Naive thymus-derived CD4-positive, alpha-beta T cell (primary cell): Measurements from ENCODE around the gene CATSPERB. TPM values are rescaled to one million over a fixed set of nuclear protein-coding genes. Genes with fewer than 3 reads are reported as not detected.
"Not testable (repeated sequence)": the region's sequence is repeated elsewhere in the genome, so short reads cannot be mapped to it uniquely, and the experiment has no call there.

ENCODE experiments used
- ATAC-seq: fragments of 150-1000 bp; cut with Tn5 transposase; 2 replicates; pipeline ENCODE4 v1.10.0; 2021; ENCODE audit warnings: mild to moderate bottlenecking, moderate library complexity
- CTCF ChIA-PET: fragments of 350-600 bp; sonication (Branson Sonifier 250); formaldehyde crosslinking; loops from one replicate; lab custom pipeline; 2021; ENCODE audit warnings: antibody characterized with exemption; lab: Charles Lee
- POLR2A ChIA-PET: fragments of 350-600 bp; sonication (Branson Sonifier 250); formaldehyde crosslinking; loops from one replicate; lab custom pipeline; 2021; ENCODE audit warnings: antibody characterized with exemption, inconsistent platforms; lab: Charles Lee
- DNase-seq, 9 donors: peaks; one replicate each; pipeline versions ENCODE4 v3.0.0 to v3.0.0-alpha.2; 2020 to 2022; ENCODE audit warnings: mixed read lengths in 1 of 9
- H3K27ac ChIP-seq: one replicate; pipeline ENCODE4 v1.7.0; 2013; ENCODE audit warnings: mild to moderate bottlenecking, low read depth, low read length, moderate library complexity
- H3K27me3 ChIP-seq, 2 donors: one replicate each; pipeline ENCODE4 v1.7.0; 2013; ENCODE audit warnings: low read length in 2 of 2, mild to moderate bottlenecking in 2 of 2, moderate library complexity in 2 of 2; ENCODE audit not compliant: control insufficient read depth in 2 of 2, insufficient read depth in 2 of 2
- H3K36me3 ChIP-seq, 3 experiments: 1 replicate in 2 of 3; 2 replicates in 1 of 3; pipeline ENCODE4 v1.7.0; 2013; ENCODE audit warnings: low read length in 3 of 3, mild to moderate bottlenecking in 3 of 3, moderate library complexity in 1 of 3; ENCODE audit not compliant: insufficient read depth in 3 of 3, control insufficient read depth in 2 of 3
- H3K4me1 ChIP-seq, 2 donors: one replicate each; pipeline ENCODE4 v1.7.0; 2013; ENCODE audit warnings: low read length in 2 of 2, mild to moderate bottlenecking in 2 of 2, moderate library complexity in 1 of 2; ENCODE audit not compliant: control insufficient read depth in 2 of 2, insufficient read depth in 2 of 2
- H3K4me3 ChIP-seq: 2 replicates; pipeline ENCODE4 v1.7.0; 2013; ENCODE audit warnings: mild to moderate bottlenecking, low read length
- H3K9me3 ChIP-seq, 3 experiments: 1 replicate in 2 of 3; 2 replicates in 1 of 3; pipeline ENCODE4 v1.7.0; 2013; ENCODE audit warnings: low read length in 3 of 3; ENCODE audit not compliant: control insufficient read depth in 2 of 3
- H3K27ac Mint-ChIP-seq, 9 donors: one replicate each; pipeline ENCODE4 v1.8.0; 2020 to 2022; ENCODE audit warnings: mixed read lengths in 9 of 9, mild to moderate bottlenecking in 8 of 9, moderate library complexity in 5 of 9, inconsistent platforms in 2 of 9
- H3K27me3 Mint-ChIP-seq, 5 donors: one replicate each; pipeline ENCODE4 v1.8.0; 2021 to 2022; ENCODE audit warnings: mixed read lengths in 5 of 5, mild to moderate bottlenecking in 1 of 5
- H3K36me3 Mint-ChIP-seq, 5 donors: one replicate each; pipeline ENCODE4 v1.8.0; 2020 to 2022; ENCODE audit warnings: mixed read lengths in 5 of 5, mild to moderate bottlenecking in 3 of 5, inconsistent platforms in 1 of 5
- H3K4me1 Mint-ChIP-seq, 7 donors: one replicate each; pipeline ENCODE4 v1.8.0; 2020 to 2022; ENCODE audit warnings: mixed read lengths in 7 of 7, mild to moderate bottlenecking in 3 of 7, inconsistent platforms in 1 of 7
- H3K4me3 Mint-ChIP-seq, 10 donors: one replicate each; pipeline ENCODE4 v1.8.0; 2020 to 2022; ENCODE audit warnings: mild to moderate bottlenecking in 10 of 10, mixed read lengths in 10 of 10, moderate library complexity in 6 of 10, inconsistent platforms in 2 of 10
- H3K9me3 Mint-ChIP-seq, 11 donors: one replicate each; pipeline ENCODE4 v1.8.0; 2020 to 2022; ENCODE audit warnings: mixed read lengths in 11 of 11, mild to moderate bottlenecking in 4 of 11, inconsistent platforms in 1 of 11, moderate library complexity in 1 of 11
- intact Hi-C, 2 donors: fragments of 100-400 bp; cut with micrococcal nuclease; formaldehyde crosslinking; loops; one replicate each; pipeline ENCODE4 v1.15.1; 2023
- polyA plus RNA-seq, 2 donors: library from polyadenylated mRNA; unstranded; fragments of 300-500 nt; fragmentation: Illumina TruSeq; gene quantifications; one replicate each; pipeline ENCODE4 v1.2.3, GENCODE V29; 2021
- total RNA-seq, 6 experiments: library from RNA in 5 of 6; stranded (reverse) in 5 of 6; gene quantifications; 1 replicate in 5 of 6; 2 replicates in 1 of 6; pipeline ENCODE4 v1.2.3 and lab custom pipeline; 2021 to 2026

CATSPERB gene
- total and polyA plus RNA-seq, 7 experiments from 2014 or later, result 0.18 to 8.4 (median 4.8) TPM

- CTCF ChIA-PET, result no interaction called here
- H3K4me3 ChIP-seq, result no peak overlapping the region
- no peaks in the 10 kb centered on the region for H3K9me3 Mint-ChIP-seq
- H3K27ac ChIP-seq, result no peak overlapping the region
- no peaks in the 10 kb centered on the region for H3K4me1 ChIP-seq
- intact Hi-C loops, result no loop called here
- H3K27me3 ChIP-seq, result no peaks in the 10 kb centered on the region
- H3K4me3 Mint-ChIP-seq, result no peak overlapping the region
- POLR2A ChIA-PET, result no interaction called here
- no peak overlapping the region for H3K27ac Mint-ChIP-seq
- no peaks in the 10 kb centered on the region for H3K9me3 ChIP-seq
- no peaks in the 10 kb centered on the region for H3K27me3 Mint-ChIP-seq
- no peak for ATAC-seq
- no peaks in the 10 kb centered on the region for H3K36me3 ChIP-seq
- H3K36me3 Mint-ChIP-seq, result peaks cover 0 to 10% (median 4%) of the 10 kb centered on the region in 5 donors
- no peak for DNase-seq
- no peaks in the 10 kb centered on the region for H3K4me1 Mint-ChIP-seq
Measured at GRCh38 chr14:91611528-91611927, 120.4 kb downstream of the CATSPERB start.

- H3K4me1 ChIP-seq, result no peaks in the 10 kb centered on the region
- no peaks in the 10 kb centered on the region for H3K27me3 ChIP-seq
- H3K9me3 ChIP-seq, result no peaks in the 10 kb centered on the region
- Mint-ChIP-seq H3K36me3 (peaks cover 0 to 19% (median 4%) of the 10 kb centered on the region in 5 donors), H3K27me3 (no peaks in the 10 kb centered on the region), H3K27ac (no peak overlapping the region), H3K4me3 (no peak overlapping the region), H3K4me1 (peaks cover 0 to 3% (median 0%) of the 10 kb centered on the region in 7 donors), H3K9me3 (no peaks in the 10 kb centered on the region)
- DNase-seq, result no peak
- H3K36me3 ChIP-seq, result no peaks in the 10 kb centered on the region
- POLR2A ChIA-PET, result no interaction called here
- no peak for ATAC-seq
- H3K27ac ChIP-seq, result no peak overlapping the region
- no peak overlapping the region for H3K4me3 ChIP-seq
- intact Hi-C loops, result no loop called here
- CTCF ChIA-PET, result interaction anchor here (0.6 kb wide), 1 partner anchor 64 kb away, joined by 5 read pairs; no protein-coding TSS in a partner anchor
Measured at GRCh38 chr14:91609161-91609560, 122.7 kb downstream of the CATSPERB start.

GRCh38 chr14:91607322-91608047 lies 124.4 kb downstream of the CATSPERB start:
- no peak overlapping the region for H3K27ac ChIP-seq
- no peaks in the 10 kb centered on the region for H3K36me3 ChIP-seq
- ChIA-PET CTCF (no interaction called here), POLR2A (no interaction called here)
- H3K36me3 Mint-ChIP-seq, result peaks cover 0 to 21% (median 4%) of the 10 kb centered on the region in 5 donors
- H3K4me3 ChIP-seq, result no peak overlapping the region
- no peaks in the 10 kb centered on the region for H3K9me3 ChIP-seq
- H3K4me3 Mint-ChIP-seq, result no peak overlapping the region
- no peaks in the 10 kb centered on the region for H3K9me3 Mint-ChIP-seq
- peaks cover 0 to 3% (median 0%) of the 10 kb centered on the region in 7 donors for H3K4me1 Mint-ChIP-seq
- ATAC-seq (no peak), DNase-seq (no peak)
- peak overlapping the region in 1 of 9 donors; percentile 17 for H3K27ac Mint-ChIP-seq
- H3K27me3 ChIP-seq, result no peaks in the 10 kb centered on the region
- H3K27me3 Mint-ChIP-seq, result peaks cover 0 to 2% (median 0%) of the 10 kb centered on the region in 5 donors
- H3K4me1 ChIP-seq, result no peaks in the 10 kb centered on the region
- intact Hi-C loops, result no loop called here

- POLR2A ChIA-PET, result interaction anchor here (0.6 kb wide), 1 partner anchor 89 kb away, joined by 4 read pairs; no protein-coding TSS in a partner anchor
- Mint-ChIP-seq H3K9me3 (no peaks in the 10 kb centered on the region), H3K27me3 (peaks cover 0 to 2% (median 0%) of the 10 kb centered on the region in 5 donors), H3K4me3 (no peak overlapping the region), H3K27ac (peak overlapping the region in 1 of 9 donors; percentile 17), H3K4me1 (peaks cover 0 to 3% (median 0%) of the 10 kb centered on the region in 7 donors), H3K36me3 (peaks cover 0 to 21% (median 4%) of the 10 kb centered on the region in 5 donors)
- Histone ChIP-seq H3K27ac (no peak overlapping the region), H3K4me3 (no peak overlapping the region), H3K4me1 (no peaks in the 10 kb centered on the region), H3K27me3 (no peaks in the 10 kb centered on the region), H3K36me3 (no peaks in the 10 kb centered on the region), H3K9me3 (no peaks in the 10 kb centered on the region)
- CTCF ChIA-PET, result no interaction called here
- intact Hi-C loops, result no loop called here
- DNase-seq, result no peak
- no peak for ATAC-seq
Measured at GRCh38 chr14:91606851-91607250, 125.0 kb downstream of the CATSPERB start.

- H3K36me3 ChIP-seq, ATAC-seq, intact Hi-C loops, H3K9me3 Mint-ChIP-seq, H3K4me1 Mint-ChIP-seq, DNase-seq, H3K27ac ChIP-seq, H3K27me3 Mint-ChIP-seq, H3K4me1 ChIP-seq, H3K4me3 ChIP-seq, H3K4me3 Mint-ChIP-seq, H3K27me3 ChIP-seq, POLR2A ChIA-PET, H3K27ac Mint-ChIP-seq, H3K9me3 ChIP-seq, CTCF ChIA-PET: not testable (repeated sequence)
- peaks cover 0 to 21% (median 4%) of the 10 kb centered on the region in 5 donors for H3K36me3 Mint-ChIP-seq
Measured at GRCh38 chr14:91604611-91605010, 127.3 kb downstream of the CATSPERB start.

DNA sequence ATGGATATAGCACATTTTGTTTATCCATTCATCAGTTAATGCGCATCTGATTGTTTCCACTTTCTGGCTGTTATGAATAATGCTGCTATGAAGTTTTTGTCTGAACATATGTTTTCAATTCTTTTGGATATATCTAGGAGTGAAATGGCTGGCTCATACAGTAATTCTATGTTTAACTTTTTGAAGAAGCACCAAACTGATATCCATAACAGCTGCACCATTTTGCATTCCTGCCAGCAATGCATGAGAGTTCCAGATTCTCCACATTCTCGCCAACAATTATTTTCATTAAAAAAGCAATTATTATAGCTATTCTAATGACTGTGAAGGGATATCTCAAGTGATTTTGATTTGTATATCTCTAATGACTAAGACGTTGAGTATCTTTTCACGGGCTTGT lies 131.9 kb downstream of the CATSPERB start:
- intact Hi-C loops, result no loop called here
- no peaks in the 10 kb centered on the region for H3K27me3 ChIP-seq
- Mint-ChIP-seq H3K9me3 (peaks cover 0 to 16% (median 8%) of the 10 kb centered on the region in 11 donors), H3K36me3 (peaks cover 0 to 11% (median 3%) of the 10 kb centered on the region in 5 donors), H3K27ac (no peak overlapping the region), H3K27me3 (peaks cover 0 to 10% (median 0%) of the 10 kb centered on the region in 5 donors), H3K4me3 (no peak overlapping the region), H3K4me1 (peaks cover 0 to 3% (median 0%) of the 10 kb centered on the region in 7 donors)
- ChIA-PET CTCF (no interaction called here), POLR2A (no interaction called here)
- ATAC-seq (no peak), DNase-seq (no peak)
- no peaks in the 10 kb centered on the region for H3K4me1 ChIP-seq
- no peaks in the 10 kb centered on the region for H3K36me3 ChIP-seq
- peaks cover 0 to 7% (median 0%) of the 10 kb centered on the region in 3 experiments for H3K9me3 ChIP-seq
- no peak overlapping the region for H3K27ac ChIP-seq
- H3K4me3 ChIP-seq, result no peak overlapping the region

DNA sequence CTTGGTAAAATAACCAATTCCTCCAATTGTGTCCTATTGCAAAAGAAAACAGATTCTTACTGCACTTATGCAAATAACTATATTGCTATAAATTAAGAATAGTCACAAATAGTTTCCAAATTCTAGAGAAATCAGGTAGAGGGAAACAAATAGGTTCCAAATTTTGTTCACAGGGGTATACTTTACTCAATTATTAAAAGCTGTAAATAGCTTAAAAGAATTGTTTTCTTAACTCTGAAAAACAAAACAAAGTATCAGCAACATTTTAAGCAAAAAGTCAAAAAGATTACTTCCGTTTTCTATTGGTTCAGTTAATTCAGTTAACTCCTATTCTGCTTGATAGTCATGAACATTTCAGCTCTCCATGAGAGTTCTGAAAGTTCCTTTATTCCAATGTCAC lies 136.2 kb downstream of the CATSPERB start:
- peaks cover 0 to 7% (median 0%) of the 10 kb centered on the region in 3 experiments for H3K9me3 ChIP-seq
- H3K4me1 Mint-ChIP-seq, result no peaks in the 10 kb centered on the region
- H3K27ac ChIP-seq, result no peak overlapping the region
- H3K27me3 ChIP-seq, result no peaks in the 10 kb centered on the region
- no peak overlapping the region for H3K4me3 ChIP-seq
- ChIA-PET CTCF (no interaction called here), POLR2A (no interaction called here)
- no peak overlapping the region for H3K4me3 Mint-ChIP-seq
- no peaks in the 10 kb centered on the region for H3K4me1 ChIP-seq
- H3K36me3 ChIP-seq, result no peaks in the 10 kb centered on the region
- no peak for ATAC-seq
- no peak for DNase-seq
- peaks cover 0 to 5% (median 0%) of the 10 kb centered on the region in 5 donors for H3K27me3 Mint-ChIP-seq
- peaks cover 0 to 15% (median 2%) of the 10 kb centered on the region in 5 donors for H3K36me3 Mint-ChIP-seq
- intact Hi-C loops, result no loop called here
- peaks cover 0 to 29% (median 12%) of the 10 kb centered on the region in 11 donors for H3K9me3 Mint-ChIP-seq
- no peak overlapping the region for H3K27ac Mint-ChIP-seq
